Measurements from ENCODE around the gene GAS1.

- TF ChIP-seq CTCF (IDR thresholded peaks at IDR 0.05; ENCODE audit: low read depth, low read length, missing input control) (no peak), RAD21 (IDR thresholded peaks at IDR 0.05) (no peak)
Measured at GRCh38 chr9:86979657-86980056, 32.4 kb upstream of the GAS1 start.

Measured in liver (tissue), 3 donors.